SK-N-MC (cell line): ENCODE results near the gene BCAS3.
"Not testable (repeated sequence)": the region's sequence is repeated elsewhere in the genome, so short reads cannot be mapped to it uniquely, and the experiment has no call there.

ENCODE experiments used
- DNase-seq: peaks from one replicate; pipeline ENCODE4 v3.0.0-alpha.2; 2011; ENCODE audit warnings: low read depth, low spot score
- H3K27ac ChIP-seq: fragments of 200-600 bp; sonication (generic); 2 replicates; pipeline ENCODE4 v1.5.1; 2016; ENCODE audit warnings: mixed run types
- H3K36me3 ChIP-seq: fragments of 200-600 bp; sonication (generic); 2 replicates; pipeline ENCODE4 v1.6.1; 2017; ENCODE audit warnings: antibody characterized with exemption, low read length, mixed read lengths; ENCODE audit not compliant: insufficient read depth
- H3K4me3 ChIP-seq: fragments of 200-600 bp; sonication (generic); 2 replicates; pipeline ENCODE4 v1.5.1; 2016
- H3K9ac ChIP-seq: fragments of 200-600 bp; sonication (generic); 2 replicates; pipeline ENCODE4 v1.8.0; 2017; ENCODE audit warnings: mixed run types, mixed read lengths; ENCODE audit not compliant: insufficient read length
- H3K9me3 ChIP-seq: fragments of 200-600 bp; sonication (generic); 2 replicates; pipeline ENCODE4 v1.6.1; 2017; ENCODE audit warnings: low read depth, mild to moderate bottlenecking, antibody characterized with exemption, low read length, moderate library complexity, mixed read lengths
- EZH2 ChIP-seq: fragments of 200-600 bp; sonication (generic); IDR thresholded peaks from one replicate; pipeline ENCODE4 v1.6.1; 2017; ENCODE audit warnings: antibody characterized with exemption
- FOXP2 ChIP-seq: optimal IDR thresholded peaks from 2 replicates; pipeline ENCODE3; 2011; ENCODE audit warnings: mild to moderate bottlenecking, moderate library complexity; ENCODE audit not compliant: insufficient read depth; ENCODE audit errors: extremely low read length, control extremely low read depth
- POLR2AphosphoS5 ChIP-seq: IDR thresholded peaks from 2 replicates; pipeline ENCODE4 v1.6.1; 2012; ENCODE audit warnings: mild to moderate bottlenecking, low read depth, low read length, borderline replicate concordance

BCAS3 gene

GRCh38 chr17:61000911-61001310, 323.3 kb downstream of the BCAS3 start:
- no peak overlapping the region for H3K27ac ChIP-seq
- TF ChIP-seq FOXP2 (no peak), EZH2 (no peak), POLR2AphosphoS5 (no peak)
- H3K36me3 ChIP-seq, result no peaks in the 10 kb centered on the region
- DNase-seq, result no peak
- H3K9ac ChIP-seq, result no peak overlapping the region
- H3K9me3 ChIP-seq, result no peaks in the 10 kb centered on the region
- H3K4me3 ChIP-seq, result no peak overlapping the region

- Histone ChIP-seq H3K4me3 (no peak overlapping the region), H3K27ac (no peak overlapping the region), H3K36me3 (no peaks in the 10 kb centered on the region), H3K9me3 (no peaks in the 10 kb centered on the region), H3K9ac (no peak overlapping the region)
- peak; percentile 8 for DNase-seq
- TF ChIP-seq EZH2, result no peak
- TF ChIP-seq FOXP2, result no peak
- TF ChIP-seq POLR2AphosphoS5, result no peak
Measured at GRCh38 chr17:61002316-61002736, 324.7 kb downstream of the BCAS3 start.

- TF ChIP-seq EZH2 (no peak), FOXP2 (no peak), POLR2AphosphoS5 (no peak)
- Histone ChIP-seq H3K9me3 (no peaks in the 10 kb centered on the region), H3K27ac (no peak overlapping the region), H3K36me3 (no peaks in the 10 kb centered on the region), H3K9ac (no peak overlapping the region), H3K4me3 (no peak overlapping the region)
- no peak for DNase-seq
Measured at GRCh38 chr17:61005358-61005757, 327.7 kb downstream of the BCAS3 start.

- not testable (repeated sequence) for H3K36me3 ChIP-seq, H3K27ac ChIP-seq, H3K4me3 ChIP-seq, H3K9me3 ChIP-seq, DNase-seq, H3K9ac ChIP-seq
Measured at GRCh38 chr17:61005958-61006357, 328.3 kb downstream of the BCAS3 start.

- Histone ChIP-seq H3K9ac (no peak overlapping the region), H3K36me3 (no peaks in the 10 kb centered on the region), H3K27ac (no peak overlapping the region), H3K9me3 (no peaks in the 10 kb centered on the region), H3K4me3 (no peak overlapping the region)
- no peak for TF ChIP-seq EZH2
- DNase-seq, result no peak
Measured at GRCh38 chr17:61007980-61008379, 330.3 kb downstream of the BCAS3 start.

GRCh38 chr17:61009663-61010062, 332.0 kb downstream of the BCAS3 start:
- DNase-seq, result no peak
- H3K27ac ChIP-seq, result no peak overlapping the region
- H3K36me3 ChIP-seq, result no peaks in the 10 kb centered on the region
- H3K9me3 ChIP-seq, result no peaks in the 10 kb centered on the region
- TF ChIP-seq POLR2AphosphoS5, result no peak
- no peak for TF ChIP-seq FOXP2
- TF ChIP-seq EZH2, result no peak
- no peak overlapping the region for H3K9ac ChIP-seq
- H3K4me3 ChIP-seq, result no peak overlapping the region

GRCh38 chr17:61010661-61011170, 333.1 kb downstream of the BCAS3 start:
- Histone ChIP-seq H3K9ac (no peak overlapping the region), H3K9me3 (no peaks in the 10 kb centered on the region), H3K36me3 (no peaks in the 10 kb centered on the region), H3K27ac (no peak overlapping the region), H3K4me3 (no peak overlapping the region)
- no peak for TF ChIP-seq FOXP2
- no peak for TF ChIP-seq EZH2
- no peak for TF ChIP-seq POLR2AphosphoS5
- DNase-seq, result no peak

GRCh38 chr17:61011251-61011650, 333.6 kb downstream of the BCAS3 start:
- Histone ChIP-seq H3K36me3 (no peaks in the 10 kb centered on the region), H3K4me3 (no peak overlapping the region)

GRCh38 chr17:61015966-61016365, 338.3 kb downstream of the BCAS3 start:
- Histone ChIP-seq H3K27ac (no peak overlapping the region), H3K9me3 (no peaks in the 10 kb centered on the region), H3K36me3 (no peaks in the 10 kb centered on the region), H3K4me3 (no peak overlapping the region), H3K9ac (no peak overlapping the region)
- DNase-seq, result no peak
- TF ChIP-seq EZH2 (no peak), POLR2AphosphoS5 (no peak), FOXP2 (no peak)

More at GRCh38 chr17:61011251-61011650, 333.6 kb downstream of the BCAS3 start:
- TF ChIP-seq EZH2 (no peak), FOXP2 (no peak), POLR2AphosphoS5 (no peak)
- no peak overlapping the region for H3K27ac ChIP-seq
- H3K9ac ChIP-seq, result no peak overlapping the region
- DNase-seq, result no peak
- H3K9me3 ChIP-seq, result no peaks in the 10 kb centered on the region
